Activated CD4-positive, alpha-beta T cell treated with anti-CD3 and anti-CD28 coated beads for 4 hours (primary cell): ENCODE measurements around the gene LUC7L3.

ENCODE experiments used
- DNase-seq, 2 donors: peaks; one replicate each; pipeline ENCODE4 v3.0.0-alpha.2; 2020

LUC7L3 gene

GRCh38 chr17:50763716-50764475 is 44.5 kb downstream of the LUC7L3 start:
- DNase-seq, result no peak

- DNase-seq, result no peak
These were observed 45.3 kb downstream of the LUC7L3 start for GRCh38 chr17:50764734-50765149.

GRCh38 chr17:50765454-50766221 is 46.2 kb downstream of the LUC7L3 start:
- DNase-seq, result no peak

GRCh38 chr17:50766222-50767023 is 47.0 kb downstream of the LUC7L3 start:
- DNase-seq, result no peak

- DNase-seq, result no peak
These were observed 47.6 kb downstream of the LUC7L3 start for GRCh38 chr17:50767030-50767429.

GRCh38 chr17:50767446-50767845 is 48.0 kb downstream of the LUC7L3 start, which contains the start of gene ANKRD40CL:
Gene ANKRD40CL, minus strand, starts transcription at chr17:50767518. Its CDS starts 605 bp downstream, at chr17:50766913.
- no peak for DNase-seq

GRCh38 chr17:50768346-50768761 is 49.0 kb downstream of the LUC7L3 start:
- no peak for DNase-seq

- no peak for DNase-seq
These were observed 50.5 kb downstream of the LUC7L3 start for GRCh38 chr17:50769884-50770283.

- no peak for DNase-seq
These were observed 50.9 kb downstream of the LUC7L3 start for GRCh38 chr17:50770346-50770745.

GRCh38 chr17:50771991-50772785 is 52.8 kb downstream of the LUC7L3 start:
- DNase-seq, result no peak

GRCh38 chr17:50774225-50774803 is 54.9 kb downstream of the LUC7L3 start:
- DNase-seq, result no peak

- DNase-seq, result no peak
These were observed 56.5 kb downstream of the LUC7L3 start for GRCh38 chr17:50775926-50776325.

- DNase-seq, result no peak
These were observed 59.1 kb downstream of the LUC7L3 start for GRCh38 chr17:50778471-50778870.

- DNase-seq, result no peak
These were observed 59.6 kb downstream of the LUC7L3 start for GRCh38 chr17:50778988-50779387.

GRCh38 chr17:50779747-50780353 is 60.4 kb downstream of the LUC7L3 start:
- peak; percentile 16 to 30 for DNase-seq

GRCh38 chr17:50781167-50781566 is 61.8 kb downstream of the LUC7L3 start:
- no peak for DNase-seq

GRCh38 chr17:50783193-50783660 is 63.8 kb downstream of the LUC7L3 start:
- peak; percentile 66 to 77 for DNase-seq

GRCh38 chr17:50783905-50784304 is 64.5 kb downstream of the LUC7L3 start:
- no peak for DNase-seq

GRCh38 chr17:50785126-50785525 is 65.7 kb downstream of the LUC7L3 start:
- DNase-seq, result no peak

GRCh38 chr17:50785946-50786570 is 66.7 kb downstream of the LUC7L3 start:
- DNase-seq, result no peak

- DNase-seq, result no peak
These were observed 67.7 kb downstream of the LUC7L3 start for GRCh38 chr17:50787106-50787505.
